CD4-positive, alpha-beta T cell treated with Interferon alpha-2 for 1 hour (primary cell): ENCODE results near the gene AMY2A.
"Not testable (repeated sequence)": the region's sequence is repeated elsewhere in the genome, so short reads cannot be mapped to it uniquely, and the experiment has no call there.

Experiments used
- DNase-seq, 2 donors: peaks; one replicate each; pipeline ENCODE4 v3.0.0-alpha.2; 2020 to 2022

The AMY2A gene

GRCh38 chr1:103616994-103617477 is at the start of gene AMY2A:
TSS of gene AMY2A (plus strand) at chr1:103617427. CDS start at chr1:103617441, 14 bp downstream.
- not testable (repeated sequence) for DNase-seq

- DNase-seq: no peak
These were observed 47.7 kb upstream of the AMY2A start for GRCh38 chr1:103569493-103569892.

GRCh38 chr1:103571289-103571688 is 45.9 kb upstream of the AMY2A start, which contains the start of gene AMY2B:
TSS of gene AMY2B (plus strand) at chr1:103571589. CDS start at chr1:103571603, 14 bp downstream.
- not testable (repeated sequence) for DNase-seq

DNA sequence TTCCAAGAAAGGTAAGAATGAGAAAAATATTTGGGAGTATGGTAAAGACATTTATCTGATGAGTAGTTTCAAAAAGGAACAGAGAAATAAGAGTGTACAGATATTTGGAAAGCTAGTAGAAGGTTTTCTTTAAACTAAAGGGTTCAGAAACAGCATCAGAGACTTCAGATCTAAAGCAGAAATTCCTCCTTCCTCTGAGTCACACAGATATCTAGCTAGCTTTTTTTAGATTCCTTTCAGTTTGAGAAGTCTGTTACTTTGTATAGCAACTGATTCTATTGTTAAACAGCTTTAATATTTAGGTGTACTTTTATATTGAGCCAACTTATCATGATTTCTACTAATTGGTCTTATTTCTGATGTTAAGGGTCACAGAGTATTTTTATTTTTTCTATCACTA is 41.2 kb upstream of the AMY2A start:
- DNase-seq: no peak

DNA sequence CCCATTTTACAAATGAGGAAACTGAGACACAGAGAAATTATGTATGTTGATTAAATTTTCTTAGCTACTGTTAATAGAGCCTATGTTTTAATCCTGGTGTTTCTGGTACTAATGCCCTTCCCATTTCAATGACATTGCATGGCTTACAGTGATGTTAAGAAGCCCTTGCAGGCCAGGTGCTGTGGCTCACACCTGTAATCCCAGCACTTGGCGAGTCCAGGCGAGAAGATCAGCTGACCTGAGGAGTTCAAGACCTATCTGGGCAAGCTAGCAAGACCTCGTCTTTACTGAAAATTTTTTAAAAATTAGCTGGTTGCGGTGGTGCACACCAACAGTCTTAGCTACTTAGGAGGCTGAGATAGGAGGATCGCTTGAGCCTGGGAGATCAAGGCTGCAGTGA is 40.4 kb upstream of the AMY2A start:
- not testable (repeated sequence) for DNase-seq

DNA sequence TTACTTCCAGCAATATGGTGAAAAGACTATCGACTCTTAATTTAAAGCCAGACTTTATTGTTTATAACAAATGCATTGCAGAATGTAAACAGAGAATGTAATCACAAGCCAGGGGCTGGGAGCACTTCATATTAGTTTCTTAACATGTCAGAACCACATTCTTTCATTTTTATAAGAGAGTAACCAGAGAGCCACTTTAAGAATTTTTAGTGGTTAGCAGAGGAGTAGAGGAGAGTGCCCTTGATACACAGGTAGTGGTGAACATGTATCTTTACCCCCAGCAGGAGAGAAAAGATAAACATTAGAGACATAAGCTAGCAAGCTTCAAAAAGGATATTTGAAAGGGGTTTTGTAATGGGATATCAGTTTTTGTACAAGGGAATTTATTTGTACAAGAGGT is 34.8 kb upstream of the AMY2A start:
- DNase-seq: no peak

GRCh38 chr1:103583887-103584286 is 33.3 kb upstream of the AMY2A start:
- DNase-seq: no peak

- no peak for DNase-seq
These were observed 32.7 kb upstream of the AMY2A start for GRCh38 chr1:103584537-103584936.

GRCh38 chr1:103602740-103603139 is 14.5 kb upstream of the AMY2A start:
- DNase-seq: not testable (repeated sequence)

DNA sequence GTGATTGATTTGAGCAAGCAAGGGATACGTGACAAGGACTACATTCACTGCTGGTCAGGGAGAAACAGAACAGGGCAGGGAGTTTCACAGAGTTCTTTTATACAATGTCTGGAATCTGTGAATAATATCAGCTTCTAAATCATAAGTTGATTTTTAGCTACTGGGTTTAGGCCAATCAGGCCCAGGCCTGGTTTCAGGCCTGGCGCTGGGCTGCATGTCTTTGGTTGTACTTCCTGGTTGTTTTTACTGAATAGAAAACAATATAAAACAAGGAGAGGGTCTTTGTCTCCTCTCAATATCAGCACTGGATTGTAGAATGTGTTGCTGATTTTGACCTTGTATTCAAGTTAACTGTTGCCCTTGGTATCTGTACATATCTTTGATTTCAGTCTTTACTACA is 865 bp upstream of the AMY2A start:
- no peak for DNase-seq

GRCh38 chr1:103627436-103627835 is 10.2 kb downstream of the AMY2A start:
- DNase-seq: not testable (repeated sequence)

GRCh38 chr1:103641194-103641593 is 24.0 kb downstream of the AMY2A start:
- not testable (repeated sequence) for DNase-seq

DNA sequence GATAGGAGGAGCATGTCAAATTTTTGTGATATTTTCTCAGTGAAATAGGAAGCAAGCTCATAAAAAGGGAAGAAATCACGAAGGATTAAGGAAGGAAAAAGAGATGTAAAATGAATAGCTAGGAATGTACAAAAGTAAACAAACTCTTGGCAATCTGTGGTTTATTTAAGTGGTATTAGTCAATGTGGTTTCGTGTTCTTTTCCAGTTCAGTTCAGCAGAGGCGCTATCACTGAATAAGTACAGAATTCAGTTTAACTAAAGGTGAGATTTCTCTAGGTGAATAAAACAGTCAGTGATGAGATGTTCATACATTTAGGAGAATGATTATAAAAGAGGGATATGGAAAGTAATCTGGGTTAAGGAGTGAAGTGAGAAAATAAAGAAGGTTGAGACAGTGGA is 26.7 kb downstream of the AMY2A start:
- DNase-seq: not testable (repeated sequence)

DNA sequence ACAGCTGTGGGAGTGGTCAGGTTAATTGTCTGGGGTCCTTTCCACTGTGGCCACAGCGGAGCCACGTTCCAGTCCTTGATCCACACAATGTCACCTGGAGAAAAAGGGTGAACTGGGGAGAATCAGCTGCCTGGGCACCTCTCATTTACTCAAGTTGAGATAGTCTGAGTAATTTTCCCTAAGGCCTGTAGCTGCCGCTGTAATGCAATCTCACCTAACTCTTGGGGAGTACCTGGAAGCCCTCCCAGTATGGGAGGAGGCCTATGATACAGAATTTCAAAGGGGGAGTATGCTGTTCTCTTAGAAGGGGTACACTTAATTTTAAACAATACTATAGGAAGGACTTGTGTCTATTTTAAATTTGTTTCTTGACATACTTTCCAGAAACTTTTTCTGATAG is 33.1 kb downstream of the AMY2A start:
- not testable (repeated sequence) for DNase-seq

GRCh38 chr1:103650889-103651288 is 33.7 kb downstream of the AMY2A start:
- DNase-seq: not testable (repeated sequence)

DNA sequence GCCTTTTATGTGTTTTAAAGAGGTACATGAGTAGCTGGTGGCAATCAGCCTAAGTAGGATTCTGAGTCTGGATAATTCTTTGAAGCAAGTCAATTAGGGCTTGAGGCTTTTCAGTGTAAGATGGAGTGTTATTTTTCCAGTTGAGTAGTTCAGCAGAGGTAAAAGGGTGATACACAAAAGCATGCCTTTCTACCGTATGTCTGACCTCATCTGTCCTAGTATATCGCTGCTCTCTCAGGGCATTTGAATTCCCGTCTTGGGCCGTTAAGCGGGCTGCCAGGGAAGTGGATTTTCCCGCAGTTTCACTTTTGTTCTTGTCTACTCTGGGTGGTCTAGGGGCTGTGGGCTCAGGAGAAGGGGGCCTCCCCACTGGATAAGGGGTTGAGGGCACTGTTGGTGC is 36.9 kb downstream of the AMY2A start:
- not testable (repeated sequence) for DNase-seq

- not testable (repeated sequence) for DNase-seq
These were observed 38.2 kb downstream of the AMY2A start, which contains the start of gene AMY1A for GRCh38 chr1:103655460-103655859. TSS of gene AMY1A (plus strand) at chr1:103655760. CDS start at chr1:103656331, 571 bp downstream.
